Measurements from ENCODE around the gene MAGEA4.

DNA sequence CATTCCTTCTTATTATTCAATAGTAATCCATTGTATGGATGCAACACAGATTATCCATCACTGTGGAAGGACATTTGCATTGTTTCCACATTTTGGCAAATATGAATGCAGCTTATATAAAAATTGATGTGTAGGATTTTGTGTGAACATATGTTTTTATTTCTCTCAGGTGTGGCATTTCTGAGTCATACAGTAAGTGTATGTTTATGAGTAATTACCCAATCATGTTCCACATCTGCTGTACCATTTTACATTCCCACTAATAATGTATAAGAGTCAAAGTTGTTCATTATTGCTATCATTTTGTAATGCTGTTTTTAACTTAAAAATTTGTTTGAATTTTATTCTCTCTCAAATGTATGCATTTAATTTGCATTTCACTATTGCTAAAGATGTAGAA is 25.5 kb downstream of the MAGEA4 start:
- no peak for TF ChIP-seq POLR2A (IDR thresholded peaks at IDR 0.05)
- TF ChIP-seq, protein P1, sequence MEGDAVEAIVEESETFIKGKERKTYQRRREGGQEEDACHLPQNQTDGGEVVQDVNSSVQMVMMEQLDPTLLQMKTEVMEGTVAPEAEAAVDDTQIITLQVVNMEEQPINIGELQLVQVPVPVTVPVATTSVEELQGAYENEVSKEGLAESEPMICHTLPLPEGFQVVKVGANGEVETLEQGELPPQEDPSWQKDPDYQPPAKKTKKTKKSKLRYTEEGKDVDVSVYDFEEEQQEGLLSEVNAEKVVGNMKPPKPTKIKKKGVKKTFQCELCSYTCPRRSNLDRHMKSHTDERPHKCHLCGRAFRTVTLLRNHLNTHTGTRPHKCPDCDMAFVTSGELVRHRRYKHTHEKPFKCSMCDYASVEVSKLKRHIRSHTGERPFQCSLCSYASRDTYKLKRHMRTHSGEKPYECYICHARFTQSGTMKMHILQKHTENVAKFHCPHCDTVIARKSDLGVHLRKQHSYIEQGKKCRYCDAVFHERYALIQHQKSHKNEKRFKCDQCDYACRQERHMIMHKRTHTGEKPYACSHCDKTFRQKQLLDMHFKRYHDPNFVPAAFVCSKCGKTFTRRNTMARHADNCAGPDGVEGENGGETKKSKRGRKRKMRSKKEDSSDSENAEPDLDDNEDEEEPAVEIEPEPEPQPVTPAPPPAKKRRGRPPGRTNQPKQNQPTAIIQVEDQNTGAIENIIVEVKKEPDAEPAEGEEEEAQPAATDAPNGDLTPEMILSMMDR (IDR thresholded peaks at IDR 0.05), result no peak

All from uterus (tissue), 2 donors.